SK-N-SH (cell line): Measurements from ENCODE around the gene ATP1A2. TPM values are rescaled to one million over a fixed set of nuclear protein-coding genes. Genes with fewer than 3 reads are reported as not detected.

ENCODE experiments used
- CTCF ChIA-PET: fragments of 300-600, 350-600 bp; formaldehyde crosslinking; extraction: SDS; loops from one replicate; lab custom pipeline; 2021; lab: Yijun Ruan, JAX
- POLR2A ChIA-PET: fragments of 350-600 bp; sonication (Branson Sonifier 250); formaldehyde crosslinking; extraction: SDS; loops from one replicate; lab custom pipeline; 2020; ENCODE audit warnings: antibody characterized with exemption, inconsistent platforms; lab: Yijun Ruan, JAX
- DNase-seq: peaks from one replicate; pipeline ENCODE4 v3.0.0; 2012
- H2AFZ ChIP-seq: fragments of 200-600 bp; sonication (generic); 2 replicates; pipeline ENCODE4 v1.8.1; 2016; ENCODE audit warnings: antibody characterized with exemption, mild to moderate bottlenecking, low read depth
- H3F3A ChIP-seq: fragments of 200-600 bp; sonication (generic); replicated peaks from 2 replicates; pipeline ENCODE3; 2016; ENCODE audit warnings: antibody characterized with exemption, mild to moderate bottlenecking; ENCODE audit not compliant: insufficient read depth
- H3K27ac ChIP-seq, 2 experiments: fragments of 200-500 bp in 1 of 2; fragments of 200-600 bp in 1 of 2; sonication (Bioruptor generic) in 1 of 2; sonication (generic), shearing (Covaris generic) in 1 of 2; 2 replicates each; pipeline versions ENCODE4 v1.5.1 to v1.6.1; 2014 to 2016; ENCODE audit warnings: low read depth in 2 of 2, inconsistent platforms in 1 of 2, low read length in 1 of 2, mild to moderate bottlenecking in 1 of 2, mixed read lengths in 1 of 2
- H3K27me3 ChIP-seq: fragments of 200-600 bp; sonication (generic), shearing (Covaris generic); 2 replicates; pipeline ENCODE4 v1.6.1; 2016; ENCODE audit warnings: mixed run types; ENCODE audit not compliant: insufficient read depth
- H3K36me3 ChIP-seq, 2 experiments: fragments of 200-500 bp in 1 of 2; fragments of 200-600 bp in 1 of 2; sonication (Bioruptor generic) in 1 of 2; sonication (generic) in 1 of 2; replicated peaks in 1 of 2; 2 replicates each; pipeline versions ENCODE3 to v1.5.1; 2014 to 2016; ENCODE audit warnings: low read length in 1 of 2, mild to moderate bottlenecking in 1 of 2; ENCODE audit not compliant: insufficient read depth in 2 of 2, control insufficient read depth in 1 of 2
- H3K4me1 ChIP-seq, 2 experiments: fragments of 200-500 bp in 1 of 2; fragments of 200-600 bp in 1 of 2; sonication (Bioruptor generic) in 1 of 2; sonication (generic), shearing (Covaris generic) in 1 of 2; 2 replicates each; pipeline versions ENCODE4 v1.5.1 to v1.6.1; 2014 to 2016; ENCODE audit warnings: low read depth in 1 of 2, low read length in 1 of 2, mixed run types in 1 of 2; ENCODE audit not compliant: insufficient read depth in 2 of 2, control insufficient read depth in 1 of 2
- H3K4me2 ChIP-seq: fragments of 200-600 bp; sonication (generic), shearing (Covaris generic); 2 replicates; pipeline ENCODE4 v1.6.1; 2017; ENCODE audit warnings: mixed run types
- H3K4me3 ChIP-seq, 2 experiments: fragments of 200-500 bp in 1 of 2; fragments of 200-600 bp in 1 of 2; sonication (Bioruptor generic) in 1 of 2; sonication (generic), shearing (Covaris generic) in 1 of 2; 2 replicates each; pipeline versions ENCODE4 v1.5.1 to v1.8.1; 2014 to 2016; ENCODE audit warnings: low read depth in 2 of 2, inconsistent platforms in 1 of 2, low read length in 1 of 2, mild to moderate bottlenecking in 1 of 2, mixed read lengths in 1 of 2, moderate library complexity in 1 of 2
- H3K79me2 ChIP-seq: fragments of 200-600 bp; sonication (generic); 2 replicates; pipeline ENCODE4 v1.8.1; 2017; ENCODE audit warnings: mild to moderate bottlenecking; ENCODE audit not compliant: insufficient read depth
- H3K9ac ChIP-seq: fragments of 200-600 bp; sonication (generic); 2 replicates; pipeline ENCODE4 v1.6.1; 2017; ENCODE audit warnings: mixed run types
- H3K9me2 ChIP-seq: fragments of 200-600 bp; sonication (generic); 2 replicates; pipeline ENCODE4 v1.6.1; 2017; ENCODE audit warnings: mixed run types
- H3K9me3 ChIP-seq: fragments of 200-600 bp; sonication (generic); 2 replicates; pipeline ENCODE4 v1.6.1; 2017; ENCODE audit warnings: mixed run types, mild to moderate bottlenecking, moderate library complexity
- H4K20me1 ChIP-seq: fragments of 200-600 bp; sonication (generic); 2 replicates; pipeline ENCODE4 v1.6.1; 2017; ENCODE audit warnings: mild to moderate bottlenecking, mixed run types; ENCODE audit not compliant: insufficient read depth
- EP300 ChIP-seq, 2 experiments: IDR thresholded peaks; 2 replicates each; pipeline versions ENCODE4 v1.4.0 to v1.6.1; 2012; ENCODE audit warnings: borderline replicate concordance in 1 of 2, low read depth in 1 of 2, low read length in 1 of 2
- FOXJ3 ChIP-seq: sonication (generic); formaldehyde crosslinking; IDR thresholded peaks from 2 replicates; pipeline ENCODE4 v1.5.1; 2020; ENCODE audit warnings: mild to moderate bottlenecking, missing genetic modification reagents
- FOXM1 ChIP-seq: IDR thresholded peaks from 2 replicates; pipeline ENCODE4 v1.4.0; 2012; ENCODE audit warnings: low read depth, mild to moderate bottlenecking
- GABPA ChIP-seq: IDR thresholded peaks from 2 replicates; pipeline ENCODE4 v1.4.0; 2012; ENCODE audit warnings: low read depth, mild to moderate bottlenecking
- IRF3 ChIP-seq: fragments of 150-350 bp; IDR thresholded peaks from 2 replicates; pipeline ENCODE4 v1.6.1; 2016; ENCODE audit warnings: mild to moderate bottlenecking, low read depth, low read length
- MAX ChIP-seq: IDR thresholded peaks from 2 replicates; pipeline ENCODE4 v1.4.0; 2012; ENCODE audit warnings: low read depth
- NFIC ChIP-seq: IDR thresholded peaks from 2 replicates; pipeline ENCODE4 v1.4.0; 2012; ENCODE audit warnings: borderline replicate concordance
- NRF1 ChIP-seq: IDR thresholded peaks from 2 replicates; pipeline ENCODE4 v1.6.1; 2012; ENCODE audit warnings: low read depth, mild to moderate bottlenecking, low read length
- PBX3 ChIP-seq: IDR thresholded peaks from 2 replicates; pipeline ENCODE4; 2012
- POLR2AphosphoS5 ChIP-seq: IDR thresholded peaks from 2 replicates; pipeline ENCODE4 v1.6.1; 2012; ENCODE audit warnings: low read depth, low read length
- RAD21 ChIP-seq: IDR thresholded peaks from 2 replicates; pipeline ENCODE4 v1.6.1; 2012; ENCODE audit warnings: mild to moderate bottlenecking, low read length
- RXRA ChIP-seq: IDR thresholded peaks from 2 replicates; pipeline ENCODE4 v1.4.0; 2012; ENCODE audit warnings: low read depth, mild to moderate bottlenecking, borderline replicate concordance
- SIN3A ChIP-seq: IDR thresholded peaks from 2 replicates; pipeline ENCODE4 v1.6.1; 2012; ENCODE audit warnings: low read depth, mild to moderate bottlenecking, low read length, moderate library complexity, borderline replicate concordance
- SMC3 ChIP-seq: IDR thresholded peaks from 2 replicates; pipeline ENCODE4 v1.6.1; 2012; ENCODE audit warnings: low read depth, low read length, improper control_type of control experiment
- TAF1 ChIP-seq: IDR thresholded peaks from 2 replicates; pipeline ENCODE4 v1.6.1; 2012; ENCODE audit warnings: low read depth, mild to moderate bottlenecking, low read length, moderate library complexity, borderline replicate concordance
- TEAD4 ChIP-seq: IDR thresholded peaks from 2 replicates; pipeline ENCODE4 v1.4.0; 2012; ENCODE audit warnings: mild to moderate bottlenecking, borderline replicate concordance; ENCODE audit not compliant: insufficient read depth
- USF1 ChIP-seq: IDR thresholded peaks from 2 replicates; pipeline ENCODE4 v1.4.0; 2012; ENCODE audit warnings: low read depth, borderline replicate concordance
- USF2 ChIP-seq: fragments of 150-350 bp; IDR thresholded peaks from 2 replicates; pipeline ENCODE4 v1.6.1; 2017; ENCODE audit warnings: antibody characterized with exemption, low read length, low read depth, borderline replicate concordance
- YY1 ChIP-seq: IDR thresholded peaks from 2 replicates; pipeline ENCODE4 v1.4.0; 2012; ENCODE audit warnings: low read depth, mild to moderate bottlenecking
- WGBS: methylation state at CpG from one replicate; pipeline ENCODE4 v1.1.6; 2017; ENCODE audit warnings: low lambda C conversion rate; 5-methylcytosine and 5-hydroxymethylcytosine counted together
- polyA plus RNA-seq, 3 experiments: library from polyadenylated mRNA; depleted of rRNA; stranded (reverse); fragments of >200 nt; gene quantifications; 2 replicates each; pipeline ENCODE4 v1.2.3, GENCODE V29; 2012

The ATP1A2 gene
- polyA plus RNA-seq, 1 of the 3 experiments (the other 2 are of a cell fraction) = 0.07 TPM

GRCh38 chr1:160129558-160129957 lies 14.0 kb downstream of the ATP1A2 start:
- H3K27ac ChIP-seq = no peak overlapping the region
- no peak overlapping the region for H3K9ac ChIP-seq
- H2AFZ ChIP-seq = no peak overlapping the region
- 63% methylated on average over 3 of the region's 3 CpGs for WGBS
- no peaks in the 10 kb centered on the region for H4K20me1 ChIP-seq
- POLR2A ChIA-PET = no interaction called here
- no peak overlapping the region for H3K4me2 ChIP-seq
- no peaks in the 10 kb centered on the region for H3K36me3 ChIP-seq
- peaks cover 0 to 8% of the 10 kb centered on the region in 2 experiments; a peak in 1 of 4 replicates for H3K4me1 ChIP-seq
- 0 out of 2 replicates have a peak, but pooled peaks cover 4% of the 10 kb centered on the region for H3K27me3 ChIP-seq
- DNase-seq = no peak
- no peaks in the 10 kb centered on the region for H3F3A ChIP-seq
- CTCF ChIA-PET = interaction anchor here (1.2 to 2.3 kb wide), 4 partner anchors 29 to 162 kb away, joined by 3 to 11 read pairs (median 6); no protein-coding TSS in a partner anchor
- no peaks in the 10 kb centered on the region for H3K9me2 ChIP-seq
- no peak for TF ChIP-seq EP300 (IDR thresholded peaks at IDR 0.05; ENCODE audit: borderline replicate concordance in 1 of 2, low read depth in 1 of 2, low read length in 1 of 2)
- no peak for TF ChIP-seq NFIC
- no peak for TF ChIP-seq RAD21
- TF ChIP-seq MAX = no peak
- TF ChIP-seq NRF1 = no peak
- TF ChIP-seq PBX3 = no peak
- no peak for TF ChIP-seq SIN3A
- no peak for TF ChIP-seq IRF3
- no peak for TF ChIP-seq USF1
- TF ChIP-seq TAF1 = no peak
- no peak for TF ChIP-seq USF2
- no peaks in the 10 kb centered on the region for H3K79me2 ChIP-seq
- no peak overlapping the region for H3K4me3 ChIP-seq
- no peaks in the 10 kb centered on the region for H3K9me3 ChIP-seq

GRCh38 chr1:160129966-160130365 lies 14.4 kb downstream of the ATP1A2 start:
- ChIA-PET POLR2A (no interaction called here), CTCF (interaction anchor here (1.2 to 2.3 kb wide), 5 partner anchors 29 to 161 kb away, joined by 3 to 11 read pairs (median 3); no protein-coding TSS in a partner anchor)
- Histone ChIP-seq H3K9ac (no peak overlapping the region), H3K36me3 (no peaks in the 10 kb centered on the region), H3K79me2 (no peaks in the 10 kb centered on the region), H3K9me3 (no peaks in the 10 kb centered on the region), H3K27me3 (0 out of 2 replicates have a peak, but pooled peaks cover 4% of the 10 kb centered on the region), H4K20me1 (no peaks in the 10 kb centered on the region), H2AFZ (no peak overlapping the region), H3K4me2 (no peak overlapping the region), H3F3A (no peaks in the 10 kb centered on the region), H3K27ac (no peak overlapping the region), H3K4me1 (peaks cover 0 to 8% of the 10 kb centered on the region in 2 experiments; a peak in 1 of 4 replicates), H3K4me3 (no peak overlapping the region), H3K9me2 (no peaks in the 10 kb centered on the region)
- no peak for DNase-seq
- WGBS = 42% methylated on average over 8 of the region's 11 CpGs
- TF ChIP-seq FOXM1 (no peak), SMC3 (no peak), PBX3 (no peak), RAD21 (no peak), SIN3A (no peak), GABPA (no peak), NFIC (no peak), IRF3 (no peak), RXRA (no peak), YY1 (no peak), TAF1 (no peak), TEAD4 (no peak), POLR2AphosphoS5 (no peak), FOXJ3 (CRISPR knock-in tag) (no peak)
